Measurements from ENCODE around the gene TWIST2. TPM values are rescaled to one million over a fixed set of nuclear protein-coding genes. Genes with fewer than 3 reads are reported as not detected.

Gene TWIST2
- total and polyA plus RNA-seq, 10 of the 15 experiments (the other 5 are each of a cell fraction or from before 2014, with no cell fraction given) = not detected

DNA sequence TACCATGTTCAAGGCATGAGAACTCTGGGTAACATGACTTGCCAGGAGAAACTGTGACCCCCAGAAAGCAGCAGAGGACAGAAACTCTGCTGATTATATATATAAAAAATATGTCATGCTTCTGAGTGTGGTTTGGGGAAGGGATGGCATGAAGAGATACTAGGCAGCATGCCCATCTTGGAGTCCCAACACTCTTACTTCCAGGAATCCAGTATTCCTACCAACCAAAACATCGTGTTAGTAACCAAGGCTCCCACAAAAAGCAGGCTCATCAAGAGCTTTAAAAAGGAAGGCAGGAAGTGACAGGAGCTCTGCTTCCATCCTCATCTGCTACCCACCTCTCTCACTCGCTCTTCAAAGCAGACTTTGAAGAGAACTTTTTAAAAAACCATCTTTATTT, 31.6 kb upstream of the TWIST2 start (continued):
- no peak for TF ChIP-seq CBX3 (IDR thresholded peaks at IDR 0.05; ENCODE audit: borderline replicate concordance, low read depth)

DNA sequence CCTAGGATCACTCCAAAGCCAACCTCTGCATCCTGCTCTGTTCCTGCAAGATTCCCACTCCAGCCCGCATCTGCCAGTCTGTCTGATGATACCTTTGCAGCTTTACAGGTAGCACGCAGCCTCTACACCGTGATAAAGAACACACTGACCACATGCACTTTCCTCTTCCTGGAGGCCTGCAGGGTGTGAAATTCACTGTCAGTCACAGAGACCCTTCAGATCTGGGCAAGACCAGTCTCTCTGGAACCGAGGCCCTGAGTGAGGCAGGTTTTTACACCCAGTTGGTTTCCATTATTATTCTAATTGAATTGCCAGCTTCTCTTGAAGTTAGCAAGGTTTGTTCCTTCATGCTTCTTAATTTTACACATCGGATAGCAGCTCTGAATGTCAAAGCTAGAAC, 30.5 kb upstream of the TWIST2 start:
- ChIA-PET CTCF (no interaction called here), POLR2A (no interaction called here)
- in situ Hi-C loops (cut with MboI) = no loop called here

More for the DNA sequence above, 30.5 kb upstream of the TWIST2 start:
- no peak for DNase-seq (ENCODE audit: low read depth, low spot score)
- RAD21 ChIA-PET (ENCODE audit: unreplicated experiment) = no interaction called here
- no peak overlapping the region for H2AFZ ChIP-seq (ENCODE audit: control insufficient read depth, low read depth, low read length)
- H3K79me2 ChIP-seq (ENCODE audit: control insufficient read depth, insufficient read depth, low read length) = no peaks in the 10 kb centered on the region
- H3K27ac ChIP-seq (ENCODE audit: control insufficient read depth, insufficient read depth) = no peak overlapping the region
- H3K4me3 ChIP-seq = no peak overlapping the region
- TF ChIP-seq, protein P1, sequence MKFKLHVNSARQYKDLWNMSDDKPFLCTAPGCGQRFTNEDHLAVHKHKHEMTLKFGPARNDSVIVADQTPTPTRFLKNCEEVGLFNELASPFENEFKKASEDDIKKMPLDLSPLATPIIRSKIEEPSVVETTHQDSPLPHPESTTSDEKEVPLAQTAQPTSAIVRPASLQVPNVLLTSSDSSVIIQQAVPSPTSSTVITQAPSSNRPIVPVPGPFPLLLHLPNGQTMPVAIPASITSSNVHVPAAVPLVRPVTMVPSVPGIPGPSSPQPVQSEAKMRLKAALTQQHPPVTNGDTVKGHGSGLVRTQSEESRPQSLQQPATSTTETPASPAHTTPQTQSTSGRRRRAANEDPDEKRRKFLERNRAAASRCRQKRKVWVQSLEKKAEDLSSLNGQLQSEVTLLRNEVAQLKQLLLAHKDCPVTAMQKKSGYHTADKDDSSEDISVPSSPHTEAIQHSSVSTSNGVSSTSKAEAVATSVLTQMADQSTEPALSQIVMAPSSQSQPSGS (IDR thresholded peaks at IDR 0.05; ENCODE audit: low read length) = no peak
- TF ChIP-seq, protein P2, sequence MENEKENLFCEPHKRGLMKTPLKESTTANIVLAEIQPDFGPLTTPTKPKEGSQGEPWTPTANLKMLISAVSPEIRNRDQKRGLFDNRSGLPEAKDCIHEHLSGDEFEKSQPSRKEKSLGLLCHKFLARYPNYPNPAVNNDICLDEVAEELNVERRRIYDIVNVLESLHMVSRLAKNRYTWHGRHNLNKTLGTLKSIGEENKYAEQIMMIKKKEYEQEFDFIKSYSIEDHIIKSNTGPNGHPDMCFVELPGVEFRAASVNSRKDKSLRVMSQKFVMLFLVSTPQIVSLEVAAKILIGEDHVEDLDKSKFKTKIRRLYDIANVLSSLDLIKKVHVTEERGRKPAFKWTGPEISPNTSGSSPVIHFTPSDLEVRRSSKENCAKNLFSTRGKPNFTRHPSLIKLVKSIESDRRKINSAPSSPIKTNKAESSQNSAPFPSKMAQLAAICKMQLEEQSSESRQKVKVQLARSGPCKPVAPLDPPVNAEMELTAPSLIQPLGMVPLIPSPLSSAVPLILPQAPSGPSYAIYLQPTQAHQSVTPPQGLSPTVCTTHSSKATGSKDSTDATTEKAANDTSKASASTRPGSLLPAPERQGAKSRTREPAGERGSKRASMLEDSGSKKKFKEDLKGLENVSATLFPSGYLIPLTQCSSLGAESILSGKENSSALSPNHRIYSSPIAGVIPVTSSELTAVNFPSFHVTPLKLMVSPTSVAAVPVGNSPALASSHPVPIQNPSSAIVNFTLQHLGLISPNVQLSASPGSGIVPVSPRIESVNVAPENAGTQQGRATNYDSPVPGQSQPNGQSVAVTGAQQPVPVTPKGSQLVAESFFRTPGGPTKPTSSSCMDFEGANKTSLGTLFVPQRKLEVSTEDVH (IDR thresholded peaks at IDR 0.05; ENCODE audit: low read depth, partially characterized antibody) = no peak
- TF ChIP-seq, protein P3, sequence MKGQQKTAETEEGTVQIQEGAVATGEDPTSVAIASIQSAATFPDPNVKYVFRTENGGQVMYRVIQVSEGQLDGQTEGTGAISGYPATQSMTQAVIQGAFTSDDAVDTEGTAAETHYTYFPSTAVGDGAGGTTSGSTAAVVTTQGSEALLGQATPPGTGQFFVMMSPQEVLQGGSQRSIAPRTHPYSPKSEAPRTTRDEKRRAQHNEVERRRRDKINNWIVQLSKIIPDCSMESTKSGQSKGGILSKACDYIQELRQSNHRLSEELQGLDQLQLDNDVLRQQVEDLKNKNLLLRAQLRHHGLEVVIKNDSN (IDR thresholded peaks at IDR 0.05; ENCODE audit: borderline replicate concordance, extremely low read length, insufficient read depth, low read depth, low read length) = no peak
- TF ChIP-seq NR2F1 (conservative IDR thresholded peaks at IDR 0.05) (no peak), NBN (IDR thresholded peaks at IDR 0.05) (no peak), CBX3 (IDR thresholded peaks at IDR 0.05; ENCODE audit: borderline replicate concordance, low read depth) (no peak), SPI1 (IDR thresholded peaks at IDR 0.05; ENCODE audit: borderline replicate concordance, insufficient read depth, low read depth, low read length) (no peak)
- TF ChIP-seq, protein P4, sequence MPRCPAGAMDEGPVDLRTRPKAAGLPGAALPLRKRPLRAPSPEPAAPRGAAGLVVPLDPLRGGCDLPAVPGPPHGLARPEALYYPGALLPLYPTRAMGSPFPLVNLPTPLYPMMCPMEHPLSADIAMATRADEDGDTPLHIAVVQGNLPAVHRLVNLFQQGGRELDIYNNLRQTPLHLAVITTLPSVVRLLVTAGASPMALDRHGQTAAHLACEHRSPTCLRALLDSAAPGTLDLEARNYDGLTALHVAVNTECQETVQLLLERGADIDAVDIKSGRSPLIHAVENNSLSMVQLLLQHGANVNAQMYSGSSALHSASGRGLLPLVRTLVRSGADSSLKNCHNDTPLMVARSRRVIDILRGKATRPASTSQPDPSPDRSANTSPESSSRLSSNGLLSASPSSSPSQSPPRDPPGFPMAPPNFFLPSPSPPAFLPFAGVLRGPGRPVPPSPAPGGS (IDR thresholded peaks at IDR 0.05; ENCODE audit: borderline replicate concordance, insufficient read depth, low read depth, low read length, poor library complexity, severe bottlenecking) = no peak
- TF ChIP-seq, protein P5, sequence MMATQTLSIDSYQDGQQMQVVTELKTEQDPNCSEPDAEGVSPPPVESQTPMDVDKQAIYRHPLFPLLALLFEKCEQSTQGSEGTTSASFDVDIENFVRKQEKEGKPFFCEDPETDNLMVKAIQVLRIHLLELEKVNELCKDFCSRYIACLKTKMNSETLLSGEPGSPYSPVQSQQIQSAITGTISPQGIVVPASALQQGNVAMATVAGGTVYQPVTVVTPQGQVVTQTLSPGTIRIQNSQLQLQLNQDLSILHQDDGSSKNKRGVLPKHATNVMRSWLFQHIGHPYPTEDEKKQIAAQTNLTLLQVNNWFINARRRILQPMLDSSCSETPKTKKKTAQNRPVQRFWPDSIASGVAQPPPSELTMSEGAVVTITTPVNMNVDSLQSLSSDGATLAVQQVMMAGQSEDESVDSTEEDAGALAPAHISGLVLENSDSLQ (IDR thresholded peaks at IDR 0.05) = no peak
- no peaks in the 10 kb centered on the region for H3K4me1 ChIP-seq (ENCODE audit: control insufficient read depth, insufficient read depth, low read length)
- H3K4me2 ChIP-seq (ENCODE audit: control insufficient read depth, insufficient read depth) = no peak overlapping the region
- no peaks in the 10 kb centered on the region for H3K9me3 ChIP-seq (replicated peaks; ENCODE audit: control insufficient read depth, insufficient read depth, low read length)
- H3K27me3 ChIP-seq (replicated peaks in 1 of 2; ENCODE audit: control insufficient read depth in 2 of 2, insufficient read depth in 2 of 2, low read length in 1 of 2) = no peaks in the 10 kb centered on the region
- H4K20me1 ChIP-seq (ENCODE audit: control insufficient read depth, insufficient read depth) = no peaks in the 10 kb centered on the region
- 0% methylated on average over 5 of the region's 5 CpGs for WGBS (ENCODE audit: insufficient coverage, insufficient replicate concordance, low lambda C conversion rate, missing lambda C conversion rate)
- intact Hi-C loops (cut with micrococcal nuclease; ENCODE audit: unreplicated experiment) = no loop called here
- ATAC-seq = no peak
- FAIRE-seq = no peak
- no TSS peak for BruUV-seq (replicated peaks)
- no peaks in the 10 kb centered on the region for H3K36me3 ChIP-seq (ENCODE audit: control insufficient read depth in 2 of 2, insufficient read depth in 2 of 2, low read length in 1 of 2)
- H3K9ac ChIP-seq (ENCODE audit: control insufficient read depth, insufficient read depth, low read length) = no peak overlapping the region
- SMC1A ChIA-PET (ENCODE audit: uncharacterized antibody, unreplicated experiment) = no interaction called here
